ENCODE data around the gene SLC9A7.

DNA sequence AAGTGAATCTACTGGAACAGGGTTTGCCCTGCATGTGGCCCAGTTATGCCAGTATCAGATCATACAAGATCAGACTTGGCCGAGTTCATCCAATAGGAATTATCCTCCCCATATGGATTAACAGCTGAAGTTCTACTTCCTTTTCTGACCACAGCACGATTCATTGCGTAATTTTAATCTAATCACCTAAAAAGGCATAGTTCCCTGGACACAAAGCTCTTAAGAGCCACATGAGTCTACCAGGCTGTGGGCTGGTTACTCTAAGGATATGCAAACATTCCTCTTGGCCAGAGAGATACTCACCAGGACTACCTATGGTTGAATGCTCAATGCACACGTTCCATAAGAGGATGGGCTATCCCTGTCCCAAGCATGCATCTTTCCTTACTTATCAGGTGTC is 138.4 kb downstream of the SLC9A7 start:
- TF ChIP-seq, protein P1, sequence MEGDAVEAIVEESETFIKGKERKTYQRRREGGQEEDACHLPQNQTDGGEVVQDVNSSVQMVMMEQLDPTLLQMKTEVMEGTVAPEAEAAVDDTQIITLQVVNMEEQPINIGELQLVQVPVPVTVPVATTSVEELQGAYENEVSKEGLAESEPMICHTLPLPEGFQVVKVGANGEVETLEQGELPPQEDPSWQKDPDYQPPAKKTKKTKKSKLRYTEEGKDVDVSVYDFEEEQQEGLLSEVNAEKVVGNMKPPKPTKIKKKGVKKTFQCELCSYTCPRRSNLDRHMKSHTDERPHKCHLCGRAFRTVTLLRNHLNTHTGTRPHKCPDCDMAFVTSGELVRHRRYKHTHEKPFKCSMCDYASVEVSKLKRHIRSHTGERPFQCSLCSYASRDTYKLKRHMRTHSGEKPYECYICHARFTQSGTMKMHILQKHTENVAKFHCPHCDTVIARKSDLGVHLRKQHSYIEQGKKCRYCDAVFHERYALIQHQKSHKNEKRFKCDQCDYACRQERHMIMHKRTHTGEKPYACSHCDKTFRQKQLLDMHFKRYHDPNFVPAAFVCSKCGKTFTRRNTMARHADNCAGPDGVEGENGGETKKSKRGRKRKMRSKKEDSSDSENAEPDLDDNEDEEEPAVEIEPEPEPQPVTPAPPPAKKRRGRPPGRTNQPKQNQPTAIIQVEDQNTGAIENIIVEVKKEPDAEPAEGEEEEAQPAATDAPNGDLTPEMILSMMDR (IDR thresholded peaks at IDR 0.05; ENCODE audit: extremely low read depth in 1 of 2, insufficient read depth in 1 of 2, low read depth in 1 of 2, low read length in 2 of 2), result no peak
- no peak for TF ChIP-seq FOS (IDR thresholded peaks at IDR 0.05; ENCODE audit: borderline replicate concordance, insufficient read depth, low read length)
- no peak for TF ChIP-seq EZH2 (IDR thresholded peaks at IDR 0.05; ENCODE audit: borderline replicate concordance, low read depth, low read length, severe bottlenecking)
- TF ChIP-seq POLR2A (IDR thresholded peaks at IDR 0.05; ENCODE audit: low read depth, low read length), result no peak
- no peak for TF ChIP-seq POLR2AphosphoS5 (IDR thresholded peaks at IDR 0.05; ENCODE audit: insufficient read depth, low read depth, low read length)
- no peak for TF ChIP-seq GATA2 (IDR thresholded peaks at IDR 0.05; ENCODE audit: insufficient read depth, insufficient read length, low read depth, low read length)
- TF ChIP-seq MYC (IDR thresholded peaks at IDR 0.05; ENCODE audit: low read depth, low read length), result no peak
- no peak for TF ChIP-seq MAX (IDR thresholded peaks at IDR 0.05; ENCODE audit: insufficient read depth, insufficient read length)
- TF ChIP-seq JUN (IDR thresholded peaks at IDR 0.05; ENCODE audit: borderline replicate concordance, insufficient read depth, insufficient read length, low read depth), result no peak
